Hepatocyte (in vitro differentiated cells): ENCODE results near the gene HNMT.

Experiments
- EZH2 ChIP-seq: fragments of 200-600 bp; sonication (generic); IDR thresholded peaks from 2 replicates; pipeline ENCODE4 v1.6.1; 2016; ENCODE audit warnings: antibody characterized with exemption, mild to moderate bottlenecking, borderline replicate concordance
- EZH2phosphoT487 ChIP-seq: fragments of 200-600 bp; sonication (generic); IDR thresholded peaks from one replicate; pipeline ENCODE4 v1.6.1; 2018; ENCODE audit warnings: antibody characterized with exemption, mild to moderate bottlenecking, low read depth, moderate library complexity; ENCODE audit not compliant: unreplicated experiment, severe bottlenecking
- TF ChIP-seq, protein P1 (sequence below): fragments of 200-600 bp; sonication (generic); IDR thresholded peaks from 2 replicates; pipeline ENCODE4 v1.5.1; 2016; ENCODE audit warnings: antibody characterized with exemption, mild to moderate bottlenecking; ENCODE audit not compliant: poor library complexity

- TF ChIP-seq, protein P1, sequence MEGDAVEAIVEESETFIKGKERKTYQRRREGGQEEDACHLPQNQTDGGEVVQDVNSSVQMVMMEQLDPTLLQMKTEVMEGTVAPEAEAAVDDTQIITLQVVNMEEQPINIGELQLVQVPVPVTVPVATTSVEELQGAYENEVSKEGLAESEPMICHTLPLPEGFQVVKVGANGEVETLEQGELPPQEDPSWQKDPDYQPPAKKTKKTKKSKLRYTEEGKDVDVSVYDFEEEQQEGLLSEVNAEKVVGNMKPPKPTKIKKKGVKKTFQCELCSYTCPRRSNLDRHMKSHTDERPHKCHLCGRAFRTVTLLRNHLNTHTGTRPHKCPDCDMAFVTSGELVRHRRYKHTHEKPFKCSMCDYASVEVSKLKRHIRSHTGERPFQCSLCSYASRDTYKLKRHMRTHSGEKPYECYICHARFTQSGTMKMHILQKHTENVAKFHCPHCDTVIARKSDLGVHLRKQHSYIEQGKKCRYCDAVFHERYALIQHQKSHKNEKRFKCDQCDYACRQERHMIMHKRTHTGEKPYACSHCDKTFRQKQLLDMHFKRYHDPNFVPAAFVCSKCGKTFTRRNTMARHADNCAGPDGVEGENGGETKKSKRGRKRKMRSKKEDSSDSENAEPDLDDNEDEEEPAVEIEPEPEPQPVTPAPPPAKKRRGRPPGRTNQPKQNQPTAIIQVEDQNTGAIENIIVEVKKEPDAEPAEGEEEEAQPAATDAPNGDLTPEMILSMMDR: no peak
- TF ChIP-seq EZH2 (no peak), EZH2phosphoT487 (no peak)
These were observed 11.3 kb downstream of the HNMT start for GRCh38 chr2:137975280-137976271.
